ENCODE measurements around the gene PCDHGA4.
A peak's percentile ranks its signal among the peaks of the same experiment; 100 is the strongest.

PCDHGA4 gene

DNA sequence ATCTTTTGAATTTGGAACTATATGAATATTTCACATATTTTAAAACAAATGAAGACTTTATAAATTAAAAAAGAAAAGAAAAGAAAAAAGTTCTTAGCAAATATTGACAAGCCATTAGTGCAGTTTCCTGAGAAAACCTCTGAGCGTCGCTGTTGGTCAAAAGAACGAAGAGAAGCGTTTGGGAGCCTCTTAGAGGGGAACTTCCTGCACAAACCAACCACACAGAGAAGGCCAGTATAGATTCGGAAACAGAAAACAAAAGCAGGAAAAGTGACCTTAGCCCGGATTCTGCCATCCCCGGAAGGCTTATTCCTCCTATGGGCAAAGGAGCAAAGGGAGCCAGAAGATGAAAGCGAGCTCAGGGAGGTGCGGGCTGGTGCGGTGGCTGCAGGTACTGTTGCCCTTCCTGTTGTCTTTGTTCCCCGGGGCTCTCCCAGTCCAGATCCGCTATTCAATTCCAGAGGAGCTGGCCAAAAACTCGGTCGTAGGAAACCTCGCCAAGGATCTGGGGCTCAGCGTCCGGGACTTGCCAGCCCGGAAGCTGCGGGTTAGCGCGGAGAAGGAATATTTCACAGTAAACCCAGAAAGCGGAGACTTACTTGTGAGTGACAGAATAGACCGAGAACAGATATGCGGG is 5.1 kb downstream of the PCDHGA4 start, which contains the start of gene PCDHGB2:
Gene PCDHGB2, plus strand, starts transcription at position 205 of the 637 bp plus-strand sequence. Its CDS starts 142 bp downstream, at position 347.
- H3K9me3 ChIP-seq (ENCODE audit: control insufficient read depth, insufficient read depth, low read depth, low read length): peaks cover 3% of the 10 kb centered on the region; the same call in 1 of the 2 replicates
- H3K4me3 ChIP-seq (ENCODE audit: low read depth, low read length): no peak within 1 kb of the TSS
- TF ChIP-seq ZNF132 (tag by site-specific recombination; IDR thresholded peaks at IDR 0.05; ENCODE audit: borderline replicate concordance) (no peak), ZNF24 (tag by site-specific recombination; IDR thresholded peaks at IDR 0.05) (no peak), ZNF654 (tag by site-specific recombination; IDR thresholded peaks at IDR 0.05; ENCODE audit: low read depth) (peak; percentile 53), ZNF416 (tag by site-specific recombination; IDR thresholded peaks at IDR 0.05) (no peak), ZNF169 (tag by site-specific recombination; IDR thresholded peaks at IDR 0.05) (no peak)
- TF ChIP-seq, protein P1, sequence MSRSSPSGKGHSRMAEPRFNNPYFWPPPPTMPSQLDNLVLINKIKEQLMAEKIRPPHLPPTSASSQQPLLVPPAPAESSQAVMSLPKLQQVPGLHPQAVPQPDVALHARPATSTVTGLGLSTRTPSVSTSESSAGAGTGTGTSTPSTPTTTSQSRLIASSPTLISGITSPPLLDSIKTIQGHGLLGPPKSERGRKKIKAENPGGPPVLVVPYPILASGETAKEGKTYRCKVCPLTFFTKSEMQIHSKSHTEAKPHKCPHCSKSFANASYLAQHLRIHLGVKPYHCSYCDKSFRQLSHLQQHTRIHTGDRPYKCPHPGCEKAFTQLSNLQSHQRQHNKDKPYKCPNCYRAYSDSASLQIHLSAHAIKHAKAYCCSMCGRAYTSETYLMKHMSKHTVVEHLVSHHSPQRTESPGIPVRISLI (tag by site-specific recombination; IDR thresholded peaks at IDR 0.05): no peak
- TF ChIP-seq, protein P2, sequence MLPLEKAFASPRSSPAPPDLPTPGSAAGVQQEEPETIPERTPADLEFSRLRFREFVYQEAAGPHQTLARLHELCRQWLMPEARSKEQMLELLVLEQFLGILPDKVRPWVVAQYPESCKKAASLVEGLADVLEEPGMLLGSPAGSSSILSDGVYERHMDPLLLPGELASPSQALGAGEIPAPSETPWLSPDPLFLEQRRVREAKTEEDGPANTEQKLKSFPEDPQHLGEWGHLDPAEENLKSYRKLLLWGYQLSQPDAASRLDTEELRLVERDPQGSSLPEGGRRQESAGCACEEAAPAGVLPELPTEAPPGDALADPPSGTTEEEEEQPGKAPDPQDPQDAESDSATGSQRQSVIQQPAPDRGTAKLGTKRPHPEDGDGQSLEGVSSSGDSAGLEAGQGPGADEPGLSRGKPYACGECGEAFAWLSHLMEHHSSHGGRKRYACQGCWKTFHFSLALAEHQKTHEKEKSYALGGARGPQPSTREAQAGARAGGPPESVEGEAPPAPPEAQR (tag by site-specific recombination; IDR thresholded peaks at IDR 0.05): no peak
- no peak within 1 kb of the TSS for H3K27ac ChIP-seq (ENCODE audit: extremely low read depth, low read depth, low read length)
- POLR2A ChIA-PET: no interaction called here
- CTCF ChIA-PET: interaction anchor here (0.6 to 2.6 kb wide), 5 partner anchors 10 to 828 kb away, joined by 3 to 12 read pairs (median 5); partner anchors contain the start of gene PCDHGB1
- H3K4me1 ChIP-seq (ENCODE audit: control insufficient read depth, insufficient read depth, low read length): no peaks in the 10 kb centered on the region
- H3K36me3 ChIP-seq (ENCODE audit: control insufficient read depth in 2 of 2, insufficient read depth in 1 of 2, low read length in 2 of 2): no peaks in the 10 kb centered on the region

DNA sequence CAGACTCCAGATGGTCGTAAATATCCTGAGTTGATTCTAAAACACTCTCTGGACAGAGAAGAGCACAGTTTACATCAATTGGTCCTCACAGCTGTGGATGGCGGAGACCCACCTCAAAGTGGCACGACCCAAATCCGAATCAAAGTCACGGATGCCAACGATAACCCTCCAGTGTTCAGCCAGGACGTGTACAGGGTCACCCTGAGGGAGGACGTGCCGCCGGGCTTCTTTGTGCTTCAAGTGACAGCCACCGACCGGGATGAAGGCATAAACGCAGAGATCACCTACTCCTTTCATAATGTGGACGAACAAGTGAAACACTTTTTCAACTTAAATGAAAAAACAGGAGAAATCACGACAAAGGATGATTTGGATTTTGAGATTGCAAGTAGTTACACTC is 5.9 kb downstream of the PCDHGA4 start:
- H3K36me3 ChIP-seq (ENCODE audit: control insufficient read depth in 2 of 2, insufficient read depth in 1 of 2, low read length in 2 of 2): no peaks in the 10 kb centered on the region
- TF ChIP-seq, protein P3, sequence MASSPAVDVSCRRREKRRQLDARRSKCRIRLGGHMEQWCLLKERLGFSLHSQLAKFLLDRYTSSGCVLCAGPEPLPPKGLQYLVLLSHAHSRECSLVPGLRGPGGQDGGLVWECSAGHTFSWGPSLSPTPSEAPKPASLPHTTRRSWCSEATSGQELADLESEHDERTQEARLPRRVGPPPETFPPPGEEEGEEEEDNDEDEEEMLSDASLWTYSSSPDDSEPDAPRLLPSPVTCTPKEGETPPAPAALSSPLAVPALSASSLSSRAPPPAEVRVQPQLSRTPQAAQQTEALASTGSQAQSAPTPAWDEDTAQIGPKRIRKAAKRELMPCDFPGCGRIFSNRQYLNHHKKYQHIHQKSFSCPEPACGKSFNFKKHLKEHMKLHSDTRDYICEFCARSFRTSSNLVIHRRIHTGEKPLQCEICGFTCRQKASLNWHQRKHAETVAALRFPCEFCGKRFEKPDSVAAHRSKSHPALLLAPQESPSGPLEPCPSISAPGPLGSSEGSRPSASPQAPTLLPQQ (tag by site-specific recombination; IDR thresholded peaks at IDR 0.05): no peak
- TF ChIP-seq ZNF629 (tag by site-specific recombination; IDR thresholded peaks at IDR 0.05) (no peak), ZSCAN16 (tag by site-specific recombination; IDR thresholded peaks at IDR 0.05) (no peak), ZNF555 (tag by site-specific recombination; conservative IDR thresholded peaks at IDR 0.05) (no peak), ZNF2 (tag by site-specific recombination; IDR thresholded peaks at IDR 0.05) (no peak), ZSCAN23 (tag by site-specific recombination; IDR thresholded peaks at IDR 0.05) (no peak), YY1 (tag by site-specific recombination; IDR thresholded peaks at IDR 0.05) (no peak), ZNF830 (tag by site-specific recombination; IDR thresholded peaks at IDR 0.05; ENCODE audit: low read depth) (no peak), ZNF76 (tag by site-specific recombination; IDR thresholded peaks at IDR 0.05; ENCODE audit: borderline replicate concordance, low read depth) (no peak)
- TF ChIP-seq, protein P4, sequence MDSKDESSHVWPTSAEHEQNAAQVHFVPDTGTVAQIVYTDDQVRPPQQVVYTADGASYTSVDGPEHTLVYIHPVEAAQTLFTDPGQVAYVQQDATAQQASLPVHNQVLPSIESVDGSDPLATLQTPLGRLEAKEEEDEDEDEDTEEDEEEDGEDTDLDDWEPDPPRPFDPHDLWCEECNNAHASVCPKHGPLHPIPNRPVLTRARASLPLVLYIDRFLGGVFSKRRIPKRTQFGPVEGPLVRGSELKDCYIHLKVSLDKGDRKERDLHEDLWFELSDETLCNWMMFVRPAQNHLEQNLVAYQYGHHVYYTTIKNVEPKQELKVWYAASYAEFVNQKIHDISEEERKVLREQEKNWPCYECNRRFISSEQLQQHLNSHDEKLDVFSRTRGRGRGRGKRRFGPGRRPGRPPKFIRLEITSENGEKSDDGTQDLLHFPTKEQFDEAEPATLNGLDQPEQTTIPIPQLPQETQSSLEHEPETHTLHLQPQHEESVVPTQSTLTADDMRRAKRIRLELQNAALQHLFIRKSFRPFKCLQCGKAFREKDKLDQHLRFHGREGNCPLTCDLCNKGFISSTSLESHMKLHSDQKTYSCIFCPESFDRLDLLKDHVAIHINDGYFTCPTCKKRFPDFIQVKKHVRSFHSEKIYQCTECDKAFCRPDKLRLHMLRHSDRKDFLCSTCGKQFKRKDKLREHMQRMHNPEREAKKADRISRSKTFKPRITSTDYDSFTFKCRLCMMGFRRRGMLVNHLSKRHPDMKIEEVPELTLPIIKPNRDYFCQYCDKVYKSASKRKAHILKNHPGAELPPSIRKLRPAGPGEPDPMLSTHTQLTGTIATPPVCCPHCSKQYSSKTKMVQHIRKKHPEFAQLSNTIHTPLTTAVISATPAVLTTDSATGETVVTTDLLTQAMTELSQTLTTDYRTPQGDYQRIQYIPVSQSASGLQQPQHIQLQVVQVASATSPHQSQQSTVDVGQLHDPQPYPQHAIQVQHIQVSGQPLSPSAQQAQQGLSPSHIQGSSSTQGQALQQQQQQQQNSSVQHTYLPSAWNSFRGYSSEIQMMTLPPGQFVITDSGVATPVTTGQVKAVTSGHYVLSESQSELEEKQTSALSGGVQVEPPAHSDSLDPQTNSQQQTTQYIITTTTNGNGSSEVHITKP (tag by site-specific recombination; IDR thresholded peaks at IDR 0.05): no peak
- no peaks in the 10 kb centered on the region for H3K4me1 ChIP-seq (ENCODE audit: control insufficient read depth, insufficient read depth, low read length)
- H3K9me3 ChIP-seq (ENCODE audit: control insufficient read depth, insufficient read depth, low read depth, low read length): peaks cover 3% of the 10 kb centered on the region; the same call in 1 of the 2 replicates
- CTCF ChIA-PET: interaction anchor here (0.6 to 1.9 kb wide), 2 partner anchors 31 to 204 kb away, joined by 3 to 9 read pairs; no protein-coding TSS in a partner anchor
- H3K4me3 ChIP-seq (ENCODE audit: low read depth, low read length): no peak overlapping the region
- H3K27ac ChIP-seq (ENCODE audit: extremely low read depth, low read depth, low read length): no peak overlapping the region
- POLR2A ChIA-PET: no interaction called here

Measured in HEK293 (cell line).